Activated T-cell treated with anti-CD3 and anti-CD28 coated beads, Interleukin-2, amount 50 U/mL, for 48 hours (primary cell): ENCODE results near the gene SMYD1.
A peak's percentile ranks its signal among the peaks of the same experiment; 100 is the strongest.
"Not testable (repeated sequence)": the region's sequence is repeated elsewhere in the genome, so short reads cannot be mapped to it uniquely, and the experiment has no call there.

Experiments
- DNase-seq, 2 experiments: peaks; one replicate each; pipeline ENCODE4 v3.0.0-alpha.2; 2020

SMYD1 gene

GRCh38 chr2:88067598-88067997 lies at the start of gene SMYD1:
SMYD1 (plus strand) TSS chr2:88067825; CDS start chr2:88067865, 40 bp downstream.
- no peak for DNase-seq

GRCh38 chr2:88018077-88018805 lies 49.4 kb upstream of the SMYD1 start:
- not testable (repeated sequence) for DNase-seq

GRCh38 chr2:88018909-88019308 lies 48.7 kb upstream of the SMYD1 start:
- DNase-seq: no peak

- no peak for DNase-seq
Observed at GRCh38 chr2:88019985-88020384, 47.6 kb upstream of the SMYD1 start.

GRCh38 chr2:88022669-88022921 lies 45.0 kb upstream of the SMYD1 start:
- no peak for DNase-seq

- no peak for DNase-seq
Observed at GRCh38 chr2:88024509-88024908, 43.1 kb upstream of the SMYD1 start.

- DNase-seq: no peak
Observed at GRCh38 chr2:88027697-88028389, 39.8 kb upstream of the SMYD1 start.

- DNase-seq: no peak
Observed at GRCh38 chr2:88028931-88029330, 38.7 kb upstream of the SMYD1 start.

GRCh38 chr2:88032070-88032702 lies 35.4 kb upstream of the SMYD1 start:
- no peak for DNase-seq

- DNase-seq: no peak
Observed at GRCh38 chr2:88036182-88036581, 31.4 kb upstream of the SMYD1 start.

- no peak for DNase-seq
Observed at GRCh38 chr2:88036606-88037005, 31.0 kb upstream of the SMYD1 start.

- DNase-seq: no peak
Observed at GRCh38 chr2:88038263-88039105, 29.1 kb upstream of the SMYD1 start.

- DNase-seq: no peak
Observed at GRCh38 chr2:88042476-88042875, 25.1 kb upstream of the SMYD1 start.

GRCh38 chr2:88045561-88045960 lies 22.1 kb upstream of the SMYD1 start:
- DNase-seq: not testable (repeated sequence)

- no peak for DNase-seq
Observed at GRCh38 chr2:88048541-88048940, 19.1 kb upstream of the SMYD1 start.

GRCh38 chr2:88049622-88050021 lies 18.0 kb upstream of the SMYD1 start:
- DNase-seq: no peak

- DNase-seq: no peak
Observed at GRCh38 chr2:88051792-88052191, 15.8 kb upstream of the SMYD1 start.

GRCh38 chr2:88053296-88053695 lies 14.3 kb upstream of the SMYD1 start:
- no peak for DNase-seq

- no peak for DNase-seq
Observed at GRCh38 chr2:88053934-88054781, 13.5 kb upstream of the SMYD1 start.

GRCh38 chr2:88054782-88055370 lies 12.7 kb upstream of the SMYD1 start:
- DNase-seq: no peak

GRCh38 chr2:88055371-88056128 lies 12.1 kb upstream of the SMYD1 start, which contains the start of gene KRCC1:
KRCC1 (minus strand) TSS chr2:88055783; CDS start chr2:88028563, 27,220 bp downstream.
- peak; percentile 90 to 94 for DNase-seq
